HEK293 (cell line): Measurements from ENCODE around the gene GTPBP3.

Source experiments
- BCL11A ChIP-seq: fragments of 450-650 bp; formaldehyde crosslinking; IDR thresholded peaks from 2 replicates; pipeline ENCODE4 v1.5.1; 2016; ENCODE audit warnings: low read depth, missing biosample characterization, missing genetic modification characterization
- HOXC10 ChIP-seq: sonication (generic); formaldehyde crosslinking; IDR thresholded peaks from 2 replicates; pipeline ENCODE4 v1.8.1; 2023; ENCODE audit warnings: mild to moderate bottlenecking, missing genetic modification reagents
- KLF1 ChIP-seq: fragments of 450-650 bp; formaldehyde crosslinking; IDR thresholded peaks from 2 replicates; pipeline ENCODE4 v1.5.1; 2016; ENCODE audit warnings: missing biosample characterization, missing genetic modification characterization
- KLF8 ChIP-seq: fragments of 450-650 bp; formaldehyde crosslinking; IDR thresholded peaks from 2 replicates; pipeline ENCODE4 v1.5.1; 2016; ENCODE audit warnings: missing biosample characterization, missing genetic modification characterization
- KLF9 ChIP-seq: fragments of 450-650 bp; formaldehyde crosslinking; IDR thresholded peaks from 2 replicates; pipeline ENCODE4 v1.5.1; 2016; ENCODE audit warnings: missing biosample characterization, missing genetic modification characterization, low read depth
- PRDM2 ChIP-seq: fragments of 450-650 bp; formaldehyde crosslinking; IDR thresholded peaks from 2 replicates; pipeline ENCODE4 v1.5.1; 2016; ENCODE audit warnings: missing biosample characterization, missing genetic modification characterization, borderline replicate concordance
- PRDM6 ChIP-seq: fragments of 450-650 bp; formaldehyde crosslinking; IDR thresholded peaks from 2 replicates; pipeline ENCODE4 v1.5.1; 2017; ENCODE audit warnings: missing biosample characterization, missing genetic modification characterization
- SP3 ChIP-seq: fragments of 450-650 bp; formaldehyde crosslinking; IDR thresholded peaks from 2 replicates; pipeline ENCODE4 v1.5.1; 2016; ENCODE audit warnings: missing biosample characterization, missing genetic modification characterization
- WT1 ChIP-seq: fragments of 450-650 bp; formaldehyde crosslinking; IDR thresholded peaks from 2 replicates; pipeline ENCODE4 v1.5.1; 2016; ENCODE audit warnings: missing biosample characterization, missing genetic modification characterization
- ZBTB11 ChIP-seq: fragments of 450-650 bp; formaldehyde crosslinking; conservative IDR thresholded peaks from 2 replicates; pipeline ENCODE4 v1.5.1; 2016; ENCODE audit warnings: low read depth, missing biosample characterization, missing genetic modification characterization
- ZBTB26 ChIP-seq: fragments of 450-650 bp; formaldehyde crosslinking; optimal IDR thresholded peaks from 2 replicates; pipeline ENCODE3; 2016; ENCODE audit warnings: missing biosample characterization, mild to moderate bottlenecking, missing genetic modification characterization
- ZBTB44 ChIP-seq: fragments of 450-650 bp; IDR thresholded peaks from 2 replicates; pipeline ENCODE4 v1.5.1; 2018; ENCODE audit warnings: missing biosample characterization, mild to moderate bottlenecking, missing genetic modification characterization
- ZNF133 ChIP-seq: fragments of 450-650 bp; formaldehyde crosslinking; IDR thresholded peaks from 2 replicates; pipeline ENCODE4 v1.5.1; 2016; ENCODE audit warnings: missing biosample characterization, missing genetic modification characterization
- ZNF19 ChIP-seq: fragments of 450-650 bp; formaldehyde crosslinking; IDR thresholded peaks from 2 replicates; pipeline ENCODE4; 2016; ENCODE audit warnings: missing biosample characterization, missing genetic modification characterization, low read depth
- ZNF449 ChIP-seq: fragments of 450-650 bp; formaldehyde crosslinking; IDR thresholded peaks from 2 replicates; pipeline ENCODE4 v1.5.1; 2017; ENCODE audit warnings: missing biosample characterization, mild to moderate bottlenecking, missing genetic modification characterization, moderate library complexity
- ZNF514 ChIP-seq: fragments of 450-650 bp; formaldehyde crosslinking; IDR thresholded peaks from 2 replicates; pipeline ENCODE4 v1.5.1; 2016; ENCODE audit warnings: missing biosample characterization, missing genetic modification characterization
- ZNF549 ChIP-seq: fragments of 450-650 bp; IDR thresholded peaks from 2 replicates; pipeline ENCODE4 v1.5.1; 2018; ENCODE audit warnings: missing biosample characterization, missing genetic modification characterization, mild to moderate bottlenecking, inconsistent platforms, moderate library complexity
- ZNF600 ChIP-seq: fragments of 450-650 bp; formaldehyde crosslinking; IDR thresholded peaks from 2 replicates; pipeline ENCODE4 v1.5.1; 2016; ENCODE audit warnings: missing biosample characterization, missing genetic modification characterization
- ZNF692 ChIP-seq: fragments of 450-650 bp; formaldehyde crosslinking; IDR thresholded peaks from 2 replicates; pipeline ENCODE4 v1.5.1; 2016; ENCODE audit warnings: missing biosample characterization, missing genetic modification characterization
- ZNF776 ChIP-seq: fragments of 450-650 bp; formaldehyde crosslinking; IDR thresholded peaks from 2 replicates; pipeline ENCODE4 v1.5.0; 2017; ENCODE audit warnings: missing biosample characterization, missing genetic modification characterization, borderline replicate concordance

Gene GTPBP3

GRCh38 chr19:17332677-17333581 lies 4.4 kb upstream of the GTPBP3 start (continued):
- TF ChIP-seq PRDM2 (tag by site-specific recombination) (no peak), ZNF549 (no peak), ZNF776 (tag by site-specific recombination) (no peak), HOXC10 (CRISPR knock-in tag) (no peak), KLF1 (tag by site-specific recombination) (peak; percentile 96), ZNF600 (tag by site-specific recombination) (0 out of 2 replicates have a peak, but pooled peaks have one; percentile 10), PRDM6 (tag by site-specific recombination) (no peak), BCL11A (tag by site-specific recombination) (no peak), ZBTB11 (tag by site-specific recombination) (no peak), KLF8 (peak; percentile 73), ZBTB26 (tag by site-specific recombination) (no peak), ZNF692 (tag by site-specific recombination) (no peak), ZNF133 (tag by site-specific recombination) (no peak), WT1 (tag by site-specific recombination) (no peak), ZNF449 (tag by site-specific recombination) (no peak), ZNF514 (tag by site-specific recombination) (no peak), ZNF19 (tag by site-specific recombination) (no peak), KLF9 (peak; percentile 48), SP3 (peak; percentile 84), ZBTB44 (tag by site-specific recombination) (peak; percentile 94)
